HG03095 (cell line): ENCODE measurements around the gene UGT1A8.

Source experiments
- ATAC-seq: cut with Tn5 transposase; IDR thresholded peaks from one replicate; pipeline ENCODE4 v1.9.1; 2021; ENCODE audit warnings: moderate library complexity; ENCODE audit not compliant: unreplicated experiment

Gene UGT1A8

DNA sequence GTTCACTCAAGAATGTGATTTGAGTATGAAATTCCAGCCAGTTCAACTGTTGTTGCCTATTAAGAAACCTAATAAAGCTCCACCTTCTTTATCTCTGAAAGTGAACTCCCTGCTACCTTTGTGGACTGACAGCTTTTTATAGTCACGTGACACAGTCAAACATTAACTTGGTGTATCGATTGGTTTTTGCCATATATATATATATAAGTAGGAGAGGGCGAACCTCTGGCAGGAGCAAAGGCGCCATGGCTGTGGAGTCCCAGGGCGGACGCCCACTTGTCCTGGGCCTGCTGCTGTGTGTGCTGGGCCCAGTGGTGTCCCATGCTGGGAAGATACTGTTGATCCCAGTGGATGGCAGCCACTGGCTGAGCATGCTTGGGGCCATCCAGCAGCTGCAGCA lies 142.6 kb downstream of the UGT1A8 start, which contains the start of gene UGT1A1:
Gene UGT1A1 (plus strand): TSS at position 228 of the 400 bp plus-strand sequence. CDS start 18 bp downstream, at position 246.
- ATAC-seq, result no peak

DNA sequence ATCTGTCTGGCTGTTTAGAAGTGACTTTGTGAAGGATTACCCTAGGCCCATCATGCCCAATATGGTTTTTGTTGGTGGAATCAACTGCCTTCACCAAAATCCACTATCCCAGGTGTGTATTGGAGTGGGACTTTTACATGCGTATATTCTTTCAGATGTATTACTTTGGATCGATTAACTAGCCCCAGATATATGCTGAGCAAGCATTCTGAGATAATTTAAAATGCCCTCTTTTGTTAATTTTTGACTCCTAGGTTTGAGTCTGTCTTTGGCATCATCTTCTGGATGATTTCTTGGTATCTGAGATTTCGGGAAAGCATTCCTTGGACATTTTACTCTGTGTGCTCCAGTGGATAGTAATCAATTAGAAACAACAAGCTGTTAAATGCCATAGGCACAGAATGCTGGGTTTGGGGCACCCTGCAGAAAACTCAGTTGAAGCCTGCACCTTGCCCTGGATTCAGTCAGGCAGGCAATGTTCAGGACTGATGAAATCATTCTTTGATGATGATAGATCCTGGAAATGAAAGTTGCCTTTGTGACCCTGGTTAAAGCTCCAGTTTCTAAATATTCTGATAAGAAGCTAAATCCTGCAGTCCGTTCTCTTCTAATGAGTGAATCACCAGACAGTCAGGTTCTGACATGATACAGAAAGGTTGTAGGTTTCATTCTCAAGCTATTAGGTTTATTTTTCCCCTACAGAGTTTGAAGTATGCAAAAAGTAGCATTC lies 143.8 kb downstream of the UGT1A8 start:
- no peak for ATAC-seq

DNA sequence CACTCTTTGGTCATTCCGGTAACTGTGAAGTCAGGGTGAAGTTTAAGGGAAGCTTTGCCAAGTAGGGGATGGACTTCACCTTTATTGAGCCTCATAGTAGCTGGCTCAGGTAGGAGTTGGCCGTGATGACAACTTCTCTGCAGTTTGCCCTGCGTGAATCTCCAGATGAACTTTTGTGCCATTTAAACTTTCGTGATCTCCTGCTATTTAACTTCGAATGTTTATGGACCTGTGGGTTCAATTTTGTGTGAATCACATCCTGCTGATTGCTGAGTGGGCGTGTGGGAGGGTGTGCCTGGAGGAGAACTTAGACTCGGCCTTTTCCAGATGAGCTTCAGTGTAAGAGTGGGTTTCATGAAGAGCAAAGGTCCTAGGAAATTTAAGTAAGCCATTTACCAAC lies 146.8 kb downstream of the UGT1A8 start:
- ATAC-seq, result no peak

DNA sequence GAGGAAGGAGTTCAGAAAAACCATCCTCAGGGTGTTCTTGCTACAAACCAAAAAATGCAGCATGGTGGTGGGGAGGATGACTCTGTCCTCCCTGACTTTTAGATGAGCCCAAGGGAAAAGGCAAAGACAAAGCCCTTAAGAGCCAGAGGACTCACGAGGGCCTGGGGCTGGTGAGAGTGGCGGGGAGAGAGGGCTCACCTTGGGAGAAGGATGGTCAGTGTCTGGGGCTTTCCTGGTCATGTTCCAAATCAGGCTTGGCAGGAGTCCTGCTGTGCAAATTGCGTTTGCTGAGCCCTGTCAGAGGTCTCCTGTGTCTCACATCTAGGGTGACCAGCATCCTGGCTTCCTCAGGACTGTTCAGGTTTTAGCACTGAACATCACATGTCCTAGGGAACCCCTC lies 147.3 kb downstream of the UGT1A8 start:
- no peak for ATAC-seq

DNA sequence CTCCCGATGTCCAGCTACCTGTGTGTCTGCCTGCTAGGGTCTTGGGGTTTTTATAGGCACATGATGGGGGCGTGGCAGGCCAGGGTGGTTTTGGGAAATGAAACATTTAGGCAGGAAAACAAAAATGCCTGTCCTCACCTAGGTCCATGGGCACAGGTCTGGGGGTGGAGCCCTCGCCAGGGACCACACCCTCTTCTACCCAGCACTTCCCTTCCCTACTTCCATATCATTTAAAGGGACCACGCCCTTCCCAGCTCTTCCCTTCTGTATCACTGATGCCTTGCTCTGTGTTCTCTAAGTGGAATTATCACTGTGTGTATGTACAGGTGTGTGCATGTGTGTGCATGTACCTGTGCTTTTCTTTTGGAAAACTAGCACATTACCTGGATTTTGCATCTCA lies 149.0 kb downstream of the UGT1A8 start:
- ATAC-seq, result no peak

DNA sequence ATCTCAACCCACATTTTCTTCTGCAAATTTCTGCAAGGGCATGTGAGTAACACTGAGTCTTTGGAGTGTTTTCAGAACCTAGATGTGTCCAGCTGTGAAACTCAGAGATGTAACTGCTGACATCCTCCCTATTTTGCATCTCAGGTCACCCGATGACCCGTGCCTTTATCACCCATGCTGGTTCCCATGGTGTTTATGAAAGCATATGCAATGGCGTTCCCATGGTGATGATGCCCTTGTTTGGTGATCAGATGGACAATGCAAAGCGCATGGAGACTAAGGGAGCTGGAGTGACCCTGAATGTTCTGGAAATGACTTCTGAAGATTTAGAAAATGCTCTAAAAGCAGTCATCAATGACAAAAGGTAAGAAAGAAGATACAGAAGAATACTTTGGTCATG lies 150.6 kb downstream of the UGT1A8 start:
- no peak for ATAC-seq

DNA sequence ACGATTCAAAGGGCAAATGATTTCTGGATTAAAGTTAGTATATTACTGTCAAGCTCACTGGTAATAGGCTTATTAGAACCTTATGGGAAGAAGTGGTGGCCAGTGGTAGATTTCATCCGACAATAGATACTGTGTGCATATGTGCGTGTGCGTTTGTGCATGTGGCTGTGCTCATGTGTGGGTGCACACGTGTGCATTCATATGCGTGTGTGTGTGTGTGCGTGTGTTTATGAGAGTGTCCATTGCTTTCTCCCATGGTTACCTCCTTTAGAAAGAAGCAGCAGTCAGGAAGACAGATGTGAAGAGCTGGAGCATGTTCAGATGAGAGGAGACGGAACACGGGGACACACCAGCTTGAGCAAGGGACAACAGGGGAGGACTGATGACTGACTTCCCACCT lies 151.8 kb downstream of the UGT1A8 start:
- ATAC-seq, result no peak

DNA sequence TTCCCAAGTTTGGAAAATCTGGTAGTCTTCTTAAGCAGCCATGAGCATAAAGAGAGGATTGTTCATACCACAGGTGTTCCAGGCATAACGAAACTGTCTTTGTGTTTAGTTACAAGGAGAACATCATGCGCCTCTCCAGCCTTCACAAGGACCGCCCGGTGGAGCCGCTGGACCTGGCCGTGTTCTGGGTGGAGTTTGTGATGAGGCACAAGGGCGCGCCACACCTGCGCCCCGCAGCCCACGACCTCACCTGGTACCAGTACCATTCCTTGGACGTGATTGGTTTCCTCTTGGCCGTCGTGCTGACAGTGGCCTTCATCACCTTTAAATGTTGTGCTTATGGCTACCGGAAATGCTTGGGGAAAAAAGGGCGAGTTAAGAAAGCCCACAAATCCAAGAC lies 154.7 kb downstream of the UGT1A8 start:
- ATAC-seq, result no peak

DNA sequence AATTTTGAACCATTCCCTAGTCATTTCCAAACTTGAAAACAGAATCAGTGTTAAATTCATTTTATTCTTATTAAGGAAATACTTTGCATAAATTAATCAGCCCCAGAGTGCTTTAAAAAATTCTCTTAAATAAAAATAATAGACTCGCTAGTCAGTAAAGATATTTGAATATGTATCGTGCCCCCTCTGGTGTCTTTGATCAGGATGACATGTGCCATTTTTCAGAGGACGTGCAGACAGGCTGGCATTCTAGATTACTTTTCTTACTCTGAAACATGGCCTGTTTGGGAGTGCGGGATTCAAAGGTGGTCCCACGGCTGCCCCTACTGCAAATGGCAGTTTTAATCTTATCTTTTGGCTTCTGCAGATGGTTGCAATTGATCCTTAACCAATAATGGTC lies 155.2 kb downstream of the UGT1A8 start:
- no peak for ATAC-seq

DNA sequence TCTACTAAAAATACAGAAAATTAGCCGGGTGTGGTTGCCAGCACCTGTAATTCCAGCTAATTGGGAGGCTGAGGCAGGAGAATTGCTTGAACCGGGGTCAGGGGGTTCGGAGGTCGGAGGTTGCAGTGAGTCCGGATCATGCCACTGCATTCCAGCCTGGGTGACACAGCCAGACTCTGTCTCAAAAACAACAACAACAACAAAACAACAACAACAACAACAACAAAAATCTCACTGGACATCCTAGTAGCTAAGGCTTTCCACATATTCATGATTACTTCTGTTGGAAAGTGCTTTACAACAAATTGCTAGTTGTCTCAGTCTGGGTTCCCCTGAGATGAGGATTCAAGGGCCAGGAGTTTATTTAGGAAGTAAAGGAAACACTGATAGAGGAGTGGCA lies 156.4 kb downstream of the UGT1A8 start:
- no peak for ATAC-seq

DNA sequence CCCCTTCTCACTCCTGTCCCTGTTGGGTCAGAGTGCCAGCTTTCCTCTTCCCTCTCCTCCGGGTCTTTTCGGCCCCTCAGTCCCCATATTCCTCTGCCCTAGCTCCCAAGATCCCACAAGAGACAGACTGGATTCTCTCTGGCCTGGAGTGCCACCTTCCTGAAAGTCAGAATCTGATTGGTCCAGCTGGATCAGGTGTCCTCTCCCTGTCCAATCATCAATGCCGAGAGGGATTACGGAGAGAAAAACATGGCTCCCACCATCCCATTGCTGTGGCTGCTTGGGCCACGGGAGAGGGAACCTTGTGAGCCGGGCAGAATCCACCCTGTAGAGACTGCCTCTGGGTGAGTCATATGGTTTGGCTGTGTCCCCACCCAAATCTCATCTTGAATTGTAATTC lies 158.0 kb downstream of the UGT1A8 start:
- ATAC-seq, result no peak

DNA sequence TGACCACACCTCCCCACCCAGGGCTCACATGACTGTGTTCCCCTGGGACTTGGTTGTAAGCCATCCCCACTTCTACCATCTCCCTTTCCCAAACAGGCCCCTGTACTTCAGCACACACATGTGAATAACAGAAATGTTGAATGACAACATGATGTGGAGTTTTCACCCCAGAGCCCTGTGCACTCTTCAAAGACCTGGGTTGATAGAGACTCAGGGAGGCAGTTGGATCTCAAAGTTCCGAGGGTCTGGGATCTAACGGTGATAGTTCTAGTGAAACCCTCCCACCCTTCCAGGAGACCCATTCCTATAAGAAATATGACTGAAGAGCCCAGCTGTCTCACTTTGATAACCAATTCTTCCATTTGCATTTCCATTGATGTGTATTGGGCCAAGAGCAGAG lies 160.6 kb downstream of the UGT1A8 start, which contains the start of gene MROH2A:
Gene MROH2A (plus strand): TSS at position 301 of the 400 bp plus-strand sequence. CDS start 1,029 bp downstream, outside the sequence.
- ATAC-seq, result no peak

DNA sequence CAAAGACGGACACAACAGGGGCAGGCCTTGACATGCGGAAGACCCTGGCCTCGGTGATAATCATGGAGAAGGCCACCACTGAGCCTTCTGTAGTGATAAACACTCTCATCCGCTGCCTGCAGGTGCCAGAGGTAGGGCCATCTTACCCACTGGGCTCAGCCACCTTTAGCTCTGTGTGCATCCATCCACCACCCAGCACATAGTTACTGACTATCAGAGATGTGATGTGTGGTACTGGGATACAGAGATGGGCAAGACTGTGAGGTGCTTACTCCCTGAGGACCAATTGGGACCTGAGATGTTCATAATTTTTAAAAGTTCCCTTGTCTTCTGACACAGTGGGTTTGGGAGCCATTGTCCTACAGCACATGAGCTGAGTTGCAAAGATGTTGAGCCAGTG lies 162.3 kb downstream of the UGT1A8 start:
- ATAC-seq, result no peak

DNA sequence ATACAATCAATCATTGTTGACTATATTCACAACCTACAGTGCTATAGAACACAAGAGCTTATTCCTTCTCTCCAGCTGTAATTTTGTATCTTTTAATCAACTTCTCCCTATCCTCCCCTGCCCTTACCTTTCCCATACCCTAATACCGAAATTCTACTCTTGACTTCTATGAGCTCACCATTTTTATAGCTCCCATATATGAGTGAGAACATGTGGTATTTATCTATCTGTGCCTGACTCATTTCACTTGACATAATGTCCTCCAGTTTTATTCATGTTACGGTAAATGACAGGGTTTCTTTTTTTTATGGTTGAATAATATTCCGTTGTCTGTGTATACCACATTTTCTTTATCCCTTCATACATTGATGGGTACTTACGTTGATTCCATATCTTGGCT lies 163.3 kb downstream of the UGT1A8 start:
- no peak for ATAC-seq

DNA sequence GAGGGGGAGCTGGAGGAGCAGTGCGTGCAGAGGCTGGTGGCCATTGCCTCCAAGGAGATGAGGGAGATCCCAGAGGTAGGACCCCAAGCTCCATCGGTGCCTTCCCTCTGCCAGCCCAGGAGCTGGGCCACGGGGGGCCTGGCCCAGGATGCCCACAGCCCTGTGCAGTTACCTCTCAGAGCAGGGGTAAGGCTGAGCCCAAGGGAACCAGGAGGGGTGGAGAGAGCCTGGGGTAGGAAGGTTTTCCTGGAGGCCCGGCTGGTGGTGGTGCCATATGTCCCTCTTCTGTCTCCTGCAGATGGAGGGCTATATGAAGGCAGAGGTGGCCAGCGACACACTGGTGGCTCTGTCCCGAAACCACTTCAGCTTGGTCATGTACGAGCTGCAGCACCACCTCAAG lies 172.1 kb downstream of the UGT1A8 start:
- ATAC-seq, result no peak

DNA sequence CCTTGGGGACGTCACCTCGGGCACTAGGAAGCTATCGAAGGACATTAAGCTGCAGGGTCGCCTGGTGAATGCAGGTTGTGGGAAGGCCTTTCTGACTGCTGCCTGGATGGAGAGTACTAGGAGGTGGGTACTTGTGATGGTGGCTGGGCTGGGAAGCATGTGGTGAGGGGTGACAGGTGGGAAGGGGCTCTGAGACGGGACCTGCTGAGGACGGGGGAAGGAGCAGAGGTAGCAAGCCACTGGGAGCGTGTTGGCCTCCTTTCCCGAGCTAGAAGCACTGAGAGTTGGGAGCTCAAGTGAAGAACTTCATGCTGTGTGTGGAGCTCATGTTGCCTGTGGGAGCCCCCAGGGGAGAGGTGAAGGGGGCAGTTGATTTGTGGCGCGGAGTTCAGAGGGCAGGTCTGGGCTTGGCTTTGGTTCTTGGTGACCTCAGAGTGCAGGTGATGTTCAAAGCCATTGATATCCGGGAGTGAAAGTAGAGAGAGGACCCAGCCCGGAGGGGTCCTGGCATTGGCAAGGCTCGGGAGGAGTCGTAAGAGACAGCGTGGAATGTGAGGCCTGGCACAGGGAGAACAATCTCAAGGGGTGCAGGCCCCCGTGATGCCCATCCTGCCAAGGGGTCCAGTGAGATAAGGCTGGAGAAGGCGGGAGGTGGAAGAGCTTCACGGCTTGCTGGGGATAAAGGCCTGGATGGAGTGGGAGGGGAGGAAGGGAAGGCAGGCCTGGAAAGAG lies 173.9 kb downstream of the UGT1A8 start:
- ATAC-seq, result no peak

DNA sequence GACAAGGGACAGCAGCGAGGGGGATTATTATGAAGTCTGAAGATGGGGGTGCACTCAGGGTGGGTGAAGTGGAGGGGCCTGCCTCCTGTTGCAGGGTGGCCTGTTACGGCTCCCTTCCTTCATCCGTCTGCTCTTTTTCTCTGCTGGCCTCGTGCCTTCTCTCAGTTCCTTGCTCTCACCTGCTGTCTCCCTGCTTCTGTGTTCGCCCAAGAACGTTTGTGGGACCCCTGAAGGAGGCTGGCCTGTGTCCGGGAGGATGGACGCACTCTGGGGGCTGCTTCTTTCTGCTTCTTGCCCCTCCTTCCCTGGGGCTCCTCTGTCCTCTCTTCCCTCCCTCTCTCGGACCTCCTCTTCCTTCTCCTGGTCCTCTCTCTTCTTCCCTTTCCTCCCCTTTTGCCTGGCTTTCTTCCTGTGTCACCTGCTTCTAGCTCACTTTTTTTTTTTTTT lies 174.5 kb downstream of the UGT1A8 start:
- ATAC-seq, result no peak

DNA sequence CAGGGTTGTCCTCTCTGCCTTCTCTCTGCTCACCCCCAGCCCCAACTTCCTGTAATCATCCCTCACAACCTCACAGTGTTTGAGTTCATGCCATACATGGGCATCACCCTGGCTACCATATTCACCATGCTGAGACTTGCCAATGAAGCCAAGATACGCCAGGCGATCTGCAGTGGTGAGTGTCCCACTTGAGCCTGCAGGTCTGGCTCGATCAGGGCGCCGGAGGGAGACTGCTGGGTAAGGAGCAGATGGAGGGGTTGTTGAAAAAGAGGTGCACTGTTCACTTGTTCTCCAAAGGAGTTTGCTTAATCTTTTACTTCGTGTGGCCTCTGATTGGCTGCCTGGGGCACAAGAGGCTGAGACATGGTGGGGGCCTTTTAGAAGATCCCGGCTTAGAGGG lies 175.3 kb downstream of the UGT1A8 start:
- no peak for ATAC-seq

DNA sequence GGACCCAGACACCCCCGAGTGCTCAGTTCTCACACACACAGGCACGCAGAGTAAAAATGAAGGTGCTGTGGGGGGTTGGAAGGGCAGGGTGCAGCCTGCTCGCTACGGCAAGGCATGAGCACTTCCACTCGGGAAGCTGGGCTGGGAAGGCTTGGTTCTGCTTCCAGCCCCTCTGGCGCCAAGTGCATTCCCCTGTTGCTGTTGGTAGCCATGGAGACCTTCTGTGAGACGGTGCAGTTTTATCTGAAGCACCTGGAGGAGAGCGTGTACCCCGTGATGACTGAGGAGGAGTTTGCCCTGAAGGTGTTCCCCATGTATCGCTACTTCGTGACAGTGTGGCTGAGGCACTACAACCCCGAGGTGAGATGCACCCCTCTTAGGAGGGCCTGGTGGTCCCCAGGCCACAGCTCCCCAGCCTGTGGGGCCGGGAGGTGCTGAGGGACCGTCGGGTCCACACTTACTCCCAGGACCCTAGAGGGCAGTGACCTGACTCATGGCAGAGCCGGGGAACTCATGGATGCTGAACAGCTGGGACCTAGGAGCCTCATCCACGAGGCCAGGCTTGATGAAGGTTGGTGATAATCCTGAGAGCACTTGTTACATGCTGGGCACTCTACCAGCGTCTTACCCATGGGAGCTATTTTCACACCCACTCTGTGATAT lies 176.2 kb downstream of the UGT1A8 start:
- ATAC-seq, result no peak

DNA sequence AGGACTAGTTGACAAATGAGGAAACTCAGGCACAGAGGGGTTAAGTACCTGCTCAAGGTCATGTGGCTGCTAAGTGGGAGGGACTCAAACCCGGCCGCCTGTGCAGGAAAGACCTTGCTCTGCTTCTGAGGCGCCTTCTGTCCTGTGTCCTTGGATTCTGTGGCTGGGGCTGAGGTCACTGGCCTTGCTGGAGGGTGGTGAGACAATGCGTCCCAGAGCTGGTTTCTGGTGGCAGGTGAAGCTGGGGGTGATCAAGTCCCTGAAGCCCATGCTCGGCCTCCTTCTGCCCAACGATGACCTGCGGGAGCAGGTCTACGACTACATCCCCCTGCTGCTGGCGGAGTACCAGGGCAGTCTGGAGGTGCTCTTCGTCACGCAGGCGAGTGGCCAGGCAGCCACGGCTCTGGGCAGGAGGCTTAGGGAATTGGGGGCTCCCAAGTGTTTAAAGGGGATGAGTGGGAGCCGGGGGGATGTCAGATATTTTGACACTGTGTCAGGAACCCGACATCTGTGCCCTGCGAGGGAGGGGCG lies 176.8 kb downstream of the UGT1A8 start:
- ATAC-seq, result no peak

DNA sequence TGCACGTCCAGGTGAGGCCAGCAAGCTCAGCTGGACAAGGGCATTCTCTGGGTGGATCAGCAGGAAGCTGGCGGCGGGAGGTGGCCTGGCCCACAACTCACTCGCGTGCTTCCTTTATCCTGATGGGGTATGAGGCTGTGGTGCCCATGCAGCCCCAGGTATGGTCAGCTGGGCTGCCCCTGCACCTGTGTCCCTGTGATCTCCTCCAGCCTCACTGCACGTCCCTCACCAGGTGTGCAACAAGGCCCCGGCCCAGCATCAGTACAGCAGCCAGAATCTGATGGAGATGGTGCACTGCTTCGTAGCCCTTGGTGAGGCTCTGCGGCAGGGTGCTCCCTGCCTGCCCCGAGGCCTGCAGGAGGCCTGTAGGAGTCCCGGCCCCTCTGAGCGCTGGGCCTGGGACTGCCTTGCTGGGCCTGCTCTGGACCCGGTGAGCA lies 178.3 kb downstream of the UGT1A8 start:
- no peak for ATAC-seq
